Small intestine (tissue), 16 donors: ENCODE measurements around the gene GIMAP8. TPM values are rescaled to one million over a fixed set of nuclear protein-coding genes. Genes with fewer than 3 reads are reported as not detected.

Source experiments
- DNase-seq, 2 donors: peaks; one replicate each; pipeline versions ENCODE4 v3.0.0 to v3.0.0-alpha.2; 2013
- FAIRE-seq: peaks from 2 replicates; lab custom pipeline; 2012; peaks lifted over from hg19 to GRCh38; lab: Jason Lieb, UNC
- H3K27ac ChIP-seq, 3 donors: one replicate each; pipeline ENCODE4 v1.5.1; 2013; ENCODE audit warnings: low read length in 2 of 3, mild to moderate bottlenecking in 2 of 3, control low read depth in 1 of 3, inconsistent platforms in 1 of 3, low read depth in 1 of 3, moderate library complexity in 1 of 3
- H3K27me3 ChIP-seq, 3 donors: one replicate each; pipeline ENCODE4 v1.6.1; 2013; ENCODE audit warnings: low read length in 3 of 3, inconsistent platforms in 1 of 3; ENCODE audit not compliant: control insufficient read depth in 3 of 3, insufficient read depth in 3 of 3
- H3K36me3 ChIP-seq, 3 donors: one replicate each; pipeline ENCODE4 v1.6.1; 2013; ENCODE audit warnings: low read length in 3 of 3, inconsistent platforms in 1 of 3, low read depth in 1 of 3, mild to moderate bottlenecking in 1 of 3, moderate library complexity in 1 of 3; ENCODE audit not compliant: control insufficient read depth in 3 of 3, insufficient read depth in 2 of 3
- H3K4me1 ChIP-seq, 3 donors: one replicate each; pipeline ENCODE4 v1.6.1; 2013; ENCODE audit warnings: low read length in 2 of 3, inconsistent platforms in 1 of 3, low read depth in 1 of 3, mild to moderate bottlenecking in 1 of 3, moderate library complexity in 1 of 3; ENCODE audit not compliant: control insufficient read depth in 3 of 3, insufficient read depth in 2 of 3
- H3K4me3 ChIP-seq, 3 donors: one replicate each; pipeline ENCODE4 v1.5.1; 2013; ENCODE audit warnings: low read length in 3 of 3, control low read depth in 1 of 3, inconsistent platforms in 1 of 3, low read depth in 1 of 3, mild to moderate bottlenecking in 1 of 3, moderate library complexity in 1 of 3
- H3K9me3 ChIP-seq, 2 donors: one replicate each; pipeline ENCODE4 v1.6.1; 2013; ENCODE audit warnings: low read depth in 1 of 2, low read length in 1 of 2; ENCODE audit not compliant: control insufficient read depth in 2 of 2, insufficient read depth in 1 of 2
- WGBS, 3 donors: extraction: QIAGEN DNeasy Blood & Tissue Kit; methylation state at CpG; one replicate each; pipeline ENCODE4 v1.1.7; 2013; 5-methylcytosine and 5-hydroxymethylcytosine counted together
- long read RNA-seq, 10 donors: transcript quantifications; one replicate each; lab custom pipeline, GENCODE V29; 2026
- polyA plus RNA-seq, 4 donors: library from polyadenylated mRNA; stranded (reverse) in 3 of 4; unstranded in 1 of 4; fragments of 200-250 nt in 3 of 4; fragments of 120-200 nt in 1 of 4; gene quantifications; one replicate each; pipeline versions ENCODE4 v1.2.1 to v1.2.3, GENCODE V29; 2013
- donor health status: healthy with polysubstance abuse.
- donor health status: control.
- donor health status: control.
- donor health status: Bipolar disorder and iron deficiency.
- donor health status: healthy.

GIMAP8 gene
- polyA plus RNA-seq: 10 to 100 TPM in 1 of 4 donors, 1 to 10 TPM in 2, under 1 TPM in 1; 0.67 to 14.0 (median 4.1) TPM
- long read RNA-seq, donor 1, full-length matches to known transcripts: 3 of 3 reads
- long read RNA-seq, donor 1, partial matches to known transcripts: 0 of 3 reads
- long read RNA-seq, donor 1, other reads (novel, unspliced or antisense): 0 of 3 reads
- long read RNA-seq, donor 2, full-length matches to known transcripts: 1 of 1 reads
- long read RNA-seq, donor 2, partial matches to known transcripts: 0 of 1 reads
- long read RNA-seq, donor 2, other reads (novel, unspliced or antisense): 0 of 1 reads
- long read RNA-seq, donor 3: 0 reads
- long read RNA-seq, donor 4: 0 reads
- long read RNA-seq, donor 5: 0 reads
- long read RNA-seq, donor 6, full-length matches to known transcripts: 1 of 1 reads
- long read RNA-seq, donor 6, partial matches to known transcripts: 0 of 1 reads
- long read RNA-seq, donor 6, other reads (novel, unspliced or antisense): 0 of 1 reads
- long read RNA-seq, donor 7, partial matches to known transcripts: 10 of 10 reads
- long read RNA-seq, donor 7, other reads (novel, unspliced or antisense): 0 of 10 reads
- long read RNA-seq, donor 8: 0 reads
- long read RNA-seq, donor 9: 0 reads
- long read RNA-seq, donor 10, full-length matches to known transcripts: 1 of 1 reads
- long read RNA-seq, donor 10, partial matches to known transcripts: 0 of 1 reads
- long read RNA-seq, donor 10, other reads (novel, unspliced or antisense): 0 of 1 reads

DNA sequence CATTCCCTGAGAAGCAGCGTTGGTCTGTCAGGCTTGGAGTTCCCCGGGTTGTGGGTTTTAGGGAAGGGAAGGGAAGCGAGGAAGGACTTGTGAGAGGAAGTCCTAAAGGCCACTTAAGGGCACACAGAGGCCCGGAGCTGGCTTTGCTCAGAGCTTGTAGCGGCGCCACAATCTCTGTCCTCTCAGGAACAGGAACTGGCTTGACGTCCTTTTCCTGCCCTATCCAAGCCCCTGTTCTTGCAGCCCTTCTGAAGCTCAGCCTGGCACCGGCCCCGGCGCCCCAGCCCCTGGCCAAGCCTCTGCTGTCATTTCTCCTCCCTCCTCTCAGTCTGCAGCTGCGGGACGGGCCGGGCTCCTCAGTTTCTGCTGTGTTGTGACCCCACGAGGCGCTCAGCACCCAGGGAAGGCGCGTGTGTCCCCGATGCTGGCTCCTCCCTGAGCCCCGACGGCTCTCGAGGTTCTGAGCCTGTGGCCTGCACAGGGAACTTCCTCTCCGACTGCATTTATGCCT, at the start of gene GIMAP8:
TSS of gene GIMAP8 (plus strand) at position 140 of the 511 bp plus-strand sequence. CDS start 16,069 bp downstream, outside the sequence.
- DNase-seq (peak in 1 of 2 donors; percentile 15), FAIRE-seq (no peak)
- 37 to 70% (median 51%) methylated on average over 22 of the region's 22 CpGs for WGBS, 3 donors
- H3K27ac ChIP-seq: peak within 1 kb of the TSS in 2 of 3 donors; percentile 41 to 88
- no peaks in the 10 kb centered on the region for H3K9me3 ChIP-seq
- H3K4me3 ChIP-seq: peak within 1 kb of the TSS; percentile 24 to 48 (median 32)
- no peaks in the 10 kb centered on the region for H3K36me3 ChIP-seq
- H3K27me3 ChIP-seq: peaks cover 0 to 10% (median 0%) of the 10 kb centered on the region in 3 donors
- H3K4me1 ChIP-seq: no peaks in the 10 kb centered on the region

DNA sequence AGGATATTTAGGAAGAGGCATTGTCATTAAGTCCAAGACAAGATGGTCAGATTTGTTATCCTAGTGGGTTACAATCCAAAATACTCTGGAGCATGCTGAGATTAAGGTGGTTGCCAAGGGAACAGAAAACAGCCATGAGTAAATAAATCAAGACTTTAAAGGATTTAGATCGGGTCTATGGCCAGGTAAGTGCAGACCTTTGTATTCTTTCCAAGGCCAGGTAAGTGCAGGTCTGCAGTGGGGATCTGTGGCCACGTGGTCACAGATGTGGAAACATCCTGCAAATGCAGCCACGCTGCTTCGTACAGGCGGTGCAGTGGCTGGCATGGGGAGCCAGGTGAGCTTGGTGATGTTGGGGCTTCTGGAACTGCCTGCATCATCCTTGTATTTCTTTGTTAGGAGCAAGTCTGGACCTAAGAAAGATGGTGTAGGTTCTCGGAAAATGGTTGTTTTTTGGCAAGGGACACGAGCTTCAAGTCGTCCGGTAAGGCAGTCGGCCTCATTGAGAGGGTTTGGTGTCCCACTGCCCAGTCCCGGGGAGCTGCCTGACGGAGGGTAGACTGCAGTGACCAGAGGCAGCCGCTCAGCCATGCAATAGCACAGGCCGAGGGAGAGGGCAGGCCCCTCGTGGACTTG, 49.5 kb upstream of the GIMAP8 start:
- DNase-seq (peak; percentile 23 to 50), FAIRE-seq (no peak)
- H3K4me1 ChIP-seq: peaks cover 4 to 46% (median 7%) of the 10 kb centered on the region in 3 donors
- H3K4me3 ChIP-seq: no peak overlapping the region
- H3K36me3 ChIP-seq: peaks cover 0 to 43% (median 0%) of the 10 kb centered on the region in 3 donors
- H3K9me3 ChIP-seq: no peaks in the 10 kb centered on the region
- WGBS, 3 donors: 65 to 78% (median 66%) methylated on average over 15 of the region's 15 CpGs
- H3K27me3 ChIP-seq: no peaks in the 10 kb centered on the region
- H3K27ac ChIP-seq: no peak overlapping the region

DNA sequence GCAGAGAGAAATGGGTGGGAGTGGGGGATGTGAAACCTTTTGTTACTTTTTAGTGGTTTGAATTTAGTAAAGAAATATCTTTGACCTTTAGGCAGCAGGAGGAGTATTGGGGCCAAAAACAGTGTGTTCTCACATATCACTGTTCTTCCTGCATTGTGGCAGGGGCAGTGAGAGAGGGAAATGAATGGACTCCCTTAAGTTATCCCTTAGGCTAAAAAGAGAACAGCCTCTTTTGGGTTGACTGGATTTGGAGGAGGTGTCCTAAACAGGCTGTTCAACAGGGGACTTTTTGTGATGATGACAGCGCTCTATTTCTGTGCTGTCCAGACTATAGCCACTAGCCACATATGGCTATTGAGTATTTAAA, 49.0 kb upstream of the GIMAP8 start:
- WGBS, 3 donors: 95 to 100% (median 100%) methylated on average over 1 of the region's 1 CpG
- no peak overlapping the region for H3K4me3 ChIP-seq
- no peak for FAIRE-seq
- no peaks in the 10 kb centered on the region for H3K9me3 ChIP-seq
- DNase-seq: no peak
- peaks cover 4 to 51% (median 7%) of the 10 kb centered on the region in 3 donors for H3K4me1 ChIP-seq
- H3K27ac ChIP-seq: no peak overlapping the region
- no peaks in the 10 kb centered on the region for H3K27me3 ChIP-seq
- peaks cover 0 to 38% (median 0%) of the 10 kb centered on the region in 3 donors for H3K36me3 ChIP-seq

DNA sequence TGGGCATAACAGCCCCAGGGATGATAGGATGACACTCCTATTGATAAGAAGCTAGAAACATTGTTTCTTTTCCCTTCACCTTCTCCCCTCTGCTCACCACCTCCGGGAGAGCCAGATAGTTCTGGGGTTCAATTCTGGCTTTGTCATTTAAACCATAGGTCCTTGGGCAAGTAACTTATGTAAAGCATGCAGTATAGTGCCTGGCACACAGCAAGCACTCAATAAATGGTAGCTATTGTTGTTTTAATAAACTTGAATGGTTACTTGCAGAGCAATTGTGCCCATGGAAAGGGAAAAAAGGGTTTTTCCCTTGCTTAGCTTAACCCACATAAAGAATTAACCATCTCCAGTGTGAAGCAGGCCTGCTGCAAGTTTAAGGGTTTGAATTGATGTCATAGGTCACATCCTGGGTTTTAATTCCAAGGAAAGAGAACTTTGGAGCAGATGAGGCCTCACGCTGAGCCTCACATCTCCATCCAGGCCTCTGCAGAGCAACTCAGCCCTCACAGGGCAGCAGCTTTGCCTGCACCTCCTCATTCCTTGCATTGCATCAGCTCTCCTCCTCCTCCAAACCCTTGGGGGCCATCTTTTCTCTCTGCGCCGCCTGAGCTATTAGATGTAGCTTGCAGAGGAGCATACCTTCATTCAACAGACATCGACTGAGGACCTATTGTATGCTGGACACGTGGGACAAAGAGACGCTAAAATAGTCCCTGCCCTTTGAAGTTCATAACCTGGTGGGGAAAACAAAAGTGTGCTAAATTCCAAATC, 48.4 kb upstream of the GIMAP8 start:
- WGBS, 3 donors: 85 to 94% (median 89%) methylated on average over 7 of the region's 7 CpGs
- peaks cover 4 to 56% (median 8%) of the 10 kb centered on the region in 3 donors for H3K4me1 ChIP-seq

DNA sequence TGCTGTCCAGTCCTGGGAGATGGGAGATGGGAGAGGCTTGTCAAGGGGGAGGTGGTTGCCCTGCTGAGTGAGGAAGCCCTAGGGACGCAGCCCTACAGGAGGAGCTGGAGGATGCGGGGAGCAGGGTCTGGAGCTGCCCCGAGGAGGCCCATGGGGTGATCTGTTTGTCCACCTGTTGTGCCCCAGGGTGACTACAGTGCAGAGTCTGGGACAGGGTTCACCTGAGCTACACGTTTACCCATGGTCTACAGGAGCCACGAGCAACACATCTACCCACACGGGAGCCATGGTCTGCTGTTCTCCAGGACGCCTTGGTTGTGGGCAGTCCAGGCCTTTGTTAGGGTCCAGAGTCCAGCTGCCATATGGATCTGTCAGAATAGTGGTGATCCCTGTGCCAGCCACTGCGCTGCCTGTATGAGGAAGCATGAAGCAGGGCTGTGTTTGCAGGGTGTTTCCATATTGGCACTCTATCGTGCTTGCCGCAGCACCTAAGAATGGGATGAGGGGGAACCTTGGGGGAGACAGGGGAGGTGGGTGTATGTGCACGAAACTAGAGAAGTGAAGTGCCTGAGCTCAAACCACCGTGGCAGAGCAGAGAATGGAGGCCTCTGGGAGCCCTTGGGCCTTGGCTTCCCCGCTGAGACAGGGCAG, 47.6 kb upstream of the GIMAP8 start:
- FAIRE-seq (no peak), DNase-seq (peak; percentile 67 to 85)
- H3K9me3 ChIP-seq: no peaks in the 10 kb centered on the region
- 44 to 75% (median 62%) methylated on average over 13 of the region's 13 CpGs for WGBS, 3 donors
- no peaks in the 10 kb centered on the region for H3K27me3 ChIP-seq
- H3K36me3 ChIP-seq: peaks cover 0 to 34% (median 0%) of the 10 kb centered on the region in 3 donors
- H3K4me1 ChIP-seq: peaks cover 4 to 60% (median 11%) of the 10 kb centered on the region in 3 donors
- H3K4me3 ChIP-seq: no peak overlapping the region
- no peak overlapping the region for H3K27ac ChIP-seq

More for the DNA sequence above, 48.4 kb upstream of the GIMAP8 start:
- H3K4me3 ChIP-seq: no peak overlapping the region
- H3K36me3 ChIP-seq: peaks cover 0 to 33% (median 0%) of the 10 kb centered on the region in 3 donors
- no peak overlapping the region for H3K27ac ChIP-seq
- FAIRE-seq (no peak), DNase-seq (no peak)
- H3K27me3 ChIP-seq: no peaks in the 10 kb centered on the region
- no peaks in the 10 kb centered on the region for H3K9me3 ChIP-seq

DNA sequence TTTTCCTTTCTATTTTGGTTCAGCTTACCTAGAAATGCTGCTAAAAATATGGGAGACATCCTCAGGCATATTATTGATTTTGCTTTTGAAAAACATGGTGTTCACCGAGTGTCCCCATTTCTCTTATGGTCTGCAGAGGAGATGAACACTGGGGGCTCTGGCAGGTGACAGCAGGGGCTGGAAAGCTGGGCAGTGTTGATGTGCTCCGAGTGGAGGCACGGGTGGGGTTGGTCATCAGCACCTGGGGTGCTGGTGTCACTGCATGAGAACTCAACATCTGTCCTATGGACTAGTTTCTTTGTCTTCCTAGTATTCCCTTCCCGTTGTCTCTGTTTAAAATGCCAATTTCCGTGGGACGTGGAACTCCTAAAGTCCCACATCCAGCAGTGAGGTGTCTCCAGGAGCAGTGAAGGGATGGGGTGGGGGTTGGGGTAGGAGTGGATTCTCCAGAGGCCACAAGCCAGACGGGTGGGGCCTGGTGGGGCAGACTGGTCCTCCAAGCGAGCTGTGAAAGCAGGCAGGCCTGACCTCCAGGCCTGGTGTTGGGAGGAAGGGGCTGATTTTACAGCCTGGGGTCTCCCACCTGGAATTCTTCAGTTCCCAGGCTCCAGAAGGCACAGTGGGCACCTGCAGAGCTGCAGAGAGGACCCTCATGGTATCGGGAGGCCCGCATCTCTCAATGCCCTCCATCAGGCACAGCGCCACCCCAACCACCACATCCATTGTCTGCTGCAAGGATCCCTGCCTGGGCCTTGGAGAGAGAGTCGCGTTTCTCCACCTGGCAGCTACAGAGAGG, 46.9 kb upstream of the GIMAP8 start:
- H3K27ac ChIP-seq: peak overlapping the region in 1 of 3 donors; percentile 92
- FAIRE-seq: no peak
- H3K4me3 ChIP-seq: no peak overlapping the region
- no peak for DNase-seq
- no peaks in the 10 kb centered on the region for H3K27me3 ChIP-seq
- peaks cover 4 to 60% (median 11%) of the 10 kb centered on the region in 3 donors for H3K4me1 ChIP-seq
- 80 to 88% (median 84%) methylated on average over 13 of the region's 13 CpGs for WGBS, 3 donors
- H3K36me3 ChIP-seq: peaks cover 0 to 32% (median 0%) of the 10 kb centered on the region in 3 donors
- no peaks in the 10 kb centered on the region for H3K9me3 ChIP-seq
